Stimulated activated CD8-positive, alpha-beta memory T cell treated with anti-CD3 and anti-CD28 coated beads, Interleukin-7, amount 100 ng/mL, for 1 hour (primary cell): ENCODE measurements around the gene CTBP1.
A peak's percentile ranks its signal among the peaks of the same experiment; 100 is the strongest.

Experiments used
- DNase-seq, 2 donors: peaks; one replicate each; pipeline ENCODE4 v3.0.0-alpha.2; 2020; ENCODE audit warnings: low read depth in 2 of 2

The CTBP1 gene

GRCh38 chr4:1196421-1197183 lies 52.3 kb downstream of the CTBP1 start:
- no peak for DNase-seq

- DNase-seq, result no peak
Measured at GRCh38 chr4:1195891-1196401, 53.0 kb downstream of the CTBP1 start.

- DNase-seq, result no peak
Measured at GRCh38 chr4:1195109-1195671, 53.7 kb downstream of the CTBP1 start.

- DNase-seq, result no peak
Measured at GRCh38 chr4:1194010-1194900, 54.7 kb downstream of the CTBP1 start.

- no peak for DNase-seq
Measured at GRCh38 chr4:1193206-1194009, 55.5 kb downstream of the CTBP1 start.

- no peak for DNase-seq
Measured at GRCh38 chr4:1192493-1193205, 56.3 kb downstream of the CTBP1 start.

GRCh38 chr4:1192091-1192492 lies 56.8 kb downstream of the CTBP1 start:
- no peak for DNase-seq

GRCh38 chr4:1191621-1192020 lies 57.3 kb downstream of the CTBP1 start:
- no peak for DNase-seq

GRCh38 chr4:1187182-1187581 lies 61.7 kb downstream of the CTBP1 start:
- DNase-seq, result no peak

GRCh38 chr4:1183985-1184773 lies 64.8 kb downstream of the CTBP1 start:
- no peak for DNase-seq

GRCh38 chr4:1182313-1182712 lies 66.6 kb downstream of the CTBP1 start:
- no peak for DNase-seq

- DNase-seq, result no peak
Measured at GRCh38 chr4:1180663-1181062, 68.3 kb downstream of the CTBP1 start.

GRCh38 chr4:1179976-1180375 lies 69.0 kb downstream of the CTBP1 start:
- no peak for DNase-seq

GRCh38 chr4:1179089-1179441 lies 69.9 kb downstream of the CTBP1 start:
- DNase-seq, result no peak

GRCh38 chr4:1178300-1179088 lies 70.4 kb downstream of the CTBP1 start:
- DNase-seq, result no peak

- peak in 1 of 2 donors; percentile 30 for DNase-seq
Measured at GRCh38 chr4:1177274-1178141, 71.4 kb downstream of the CTBP1 start.

GRCh38 chr4:1176398-1177273 lies 72.3 kb downstream of the CTBP1 start:
- DNase-seq, result no peak
